Measurements from ENCODE around the gene ATP8B3.

DNA sequence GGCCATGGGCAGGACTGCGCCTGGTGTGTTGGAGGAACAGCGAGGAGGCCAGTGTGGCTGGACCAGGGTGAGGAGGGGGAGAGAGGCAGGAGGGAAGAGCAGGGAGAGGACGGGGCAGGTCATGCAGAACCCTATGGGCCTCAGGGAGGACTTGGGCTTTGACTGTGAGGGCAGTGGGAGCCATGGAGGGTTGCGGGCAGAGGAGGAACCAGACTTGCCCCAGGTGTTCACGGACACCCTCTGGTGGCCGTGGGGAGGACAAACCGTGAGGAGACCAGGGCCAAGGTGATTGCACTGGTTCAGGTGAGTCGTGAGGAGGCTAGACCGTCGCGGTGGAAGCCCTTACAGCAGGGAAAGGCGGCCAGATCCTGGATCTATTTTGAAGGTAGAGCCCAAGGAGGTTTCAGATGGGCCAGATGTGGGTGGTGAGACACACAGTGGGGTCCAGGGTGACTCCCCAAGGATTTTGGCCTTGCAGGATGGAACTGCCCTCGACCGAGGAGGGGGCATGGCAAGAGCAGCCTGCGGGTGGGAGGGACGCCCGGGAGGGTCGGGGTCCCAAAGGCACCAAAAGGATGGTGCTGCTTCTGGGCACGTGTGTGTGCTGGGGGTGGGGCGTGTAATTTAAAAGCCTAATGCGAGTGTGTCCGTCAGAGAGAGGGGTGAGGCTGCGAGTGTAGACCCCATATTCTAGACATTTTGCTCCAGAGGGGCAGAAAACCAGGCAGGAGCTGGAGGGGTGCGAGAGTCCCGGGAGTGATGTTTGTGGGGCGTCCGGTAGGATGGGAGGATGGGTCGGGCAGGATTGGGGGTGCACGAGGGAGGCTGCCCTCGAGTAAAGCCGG lies 39.0 kb upstream of the ATP8B3 start:
- TF ChIP-seq, protein P1, sequence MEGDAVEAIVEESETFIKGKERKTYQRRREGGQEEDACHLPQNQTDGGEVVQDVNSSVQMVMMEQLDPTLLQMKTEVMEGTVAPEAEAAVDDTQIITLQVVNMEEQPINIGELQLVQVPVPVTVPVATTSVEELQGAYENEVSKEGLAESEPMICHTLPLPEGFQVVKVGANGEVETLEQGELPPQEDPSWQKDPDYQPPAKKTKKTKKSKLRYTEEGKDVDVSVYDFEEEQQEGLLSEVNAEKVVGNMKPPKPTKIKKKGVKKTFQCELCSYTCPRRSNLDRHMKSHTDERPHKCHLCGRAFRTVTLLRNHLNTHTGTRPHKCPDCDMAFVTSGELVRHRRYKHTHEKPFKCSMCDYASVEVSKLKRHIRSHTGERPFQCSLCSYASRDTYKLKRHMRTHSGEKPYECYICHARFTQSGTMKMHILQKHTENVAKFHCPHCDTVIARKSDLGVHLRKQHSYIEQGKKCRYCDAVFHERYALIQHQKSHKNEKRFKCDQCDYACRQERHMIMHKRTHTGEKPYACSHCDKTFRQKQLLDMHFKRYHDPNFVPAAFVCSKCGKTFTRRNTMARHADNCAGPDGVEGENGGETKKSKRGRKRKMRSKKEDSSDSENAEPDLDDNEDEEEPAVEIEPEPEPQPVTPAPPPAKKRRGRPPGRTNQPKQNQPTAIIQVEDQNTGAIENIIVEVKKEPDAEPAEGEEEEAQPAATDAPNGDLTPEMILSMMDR (IDR thresholded peaks at IDR 0.05) = no peak
- TF ChIP-seq POLR2A (IDR thresholded peaks at IDR 0.05) = no peak

Data from testis (tissue), 2 donors.